Glutamatergic neuron (in vitro differentiated cells): ENCODE measurements around the gene MAP2K7. TPM values are rescaled to one million over a fixed set of nuclear protein-coding genes. Genes with fewer than 3 reads are reported as not detected.
A peak's percentile ranks its signal among the peaks of the same experiment; 100 is the strongest.
"Not testable (repeated sequence)": the region's sequence is repeated elsewhere in the genome, so short reads cannot be mapped to it uniquely, and the experiment has no call there.

ENCODE experiments used
- DNase-seq: peaks from one replicate; pipeline ENCODE4 v3.0.0; 2022
- H3K27ac Mint-ChIP-seq: one replicate; pipeline ENCODE4 v1.8.0; 2020; ENCODE audit warnings: mild to moderate bottlenecking, mixed read lengths, inconsistent platforms; ENCODE audit not compliant: unreplicated experiment
- H3K27me3 Mint-ChIP-seq: one replicate; pipeline ENCODE4 v1.8.0; 2020; ENCODE audit warnings: mild to moderate bottlenecking, moderate library complexity, mixed read lengths, inconsistent platforms; ENCODE audit not compliant: unreplicated experiment
- H3K36me3 Mint-ChIP-seq: one replicate; pipeline ENCODE4 v1.8.0; 2020; ENCODE audit warnings: mild to moderate bottlenecking, mixed read lengths, inconsistent platforms; ENCODE audit not compliant: unreplicated experiment
- H3K4me1 Mint-ChIP-seq: one replicate; pipeline ENCODE4 v1.8.0; 2020; ENCODE audit warnings: mild to moderate bottlenecking, low read depth, mixed read lengths, inconsistent platforms; ENCODE audit not compliant: unreplicated experiment
- H3K4me3 Mint-ChIP-seq: one replicate; pipeline ENCODE4 v1.8.0; 2020; ENCODE audit warnings: mild to moderate bottlenecking, mixed read lengths, inconsistent platforms; ENCODE audit not compliant: unreplicated experiment
- H3K9me3 Mint-ChIP-seq: one replicate; pipeline ENCODE4 v1.8.0; 2020; ENCODE audit warnings: mild to moderate bottlenecking, moderate library complexity, mixed read lengths, inconsistent platforms; ENCODE audit not compliant: unreplicated experiment
- CTCF ChIP-seq: fragments of 200-600 bp; sonication (generic); IDR thresholded peaks from one replicate; pipeline ENCODE4 v1.5.0; 2021; ENCODE audit not compliant: partially characterized antibody, unreplicated experiment
- total RNA-seq: library from RNA; stranded (reverse); fragmentation: NEBNext Ultra II Directional; extraction: Animal tissue kit (Norgen Biotek cat#: 25700); gene quantifications from one replicate; pipeline ENCODE4 v1.2.1, GENCODE V29; 2021; ENCODE audit not compliant: unreplicated experiment

Gene MAP2K7
- total RNA-seq, 1 donor from 2014 or later, result 44.2 TPM

- Mint-ChIP-seq H3K36me3 (no peaks in the 10 kb centered on the region), H3K4me1 (peaks cover 2% of the 10 kb centered on the region), H3K4me3 (no peak overlapping the region), H3K27me3 (peaks cover 18% of the 10 kb centered on the region), H3K27ac (no peak overlapping the region), H3K9me3 (peaks cover 4% of the 10 kb centered on the region)
- no peak for TF ChIP-seq CTCF
- peak; percentile 68 for DNase-seq
These were observed 12.7 kb downstream of the MAP2K7 start for GRCh38 chr19:7916103-7916954.

GRCh38 chr19:7916955-7917266 is 13.2 kb downstream of the MAP2K7 start:
- H3K27me3 Mint-ChIP-seq, result peaks cover 19% of the 10 kb centered on the region
- H3K4me3 Mint-ChIP-seq, result peak overlapping the region; percentile 89
- H3K27ac Mint-ChIP-seq, result no peak overlapping the region
- TF ChIP-seq CTCF, result no peak
- DNase-seq, result no peak
- no peaks in the 10 kb centered on the region for H3K36me3 Mint-ChIP-seq
- H3K9me3 Mint-ChIP-seq, result peaks cover 4% of the 10 kb centered on the region
- H3K4me1 Mint-ChIP-seq, result peaks cover 2% of the 10 kb centered on the region

- Mint-ChIP-seq H3K4me1 (peaks cover 2% of the 10 kb centered on the region), H3K4me3 (peak overlapping the region; percentile 89), H3K27ac (no peak overlapping the region), H3K9me3 (peaks cover 4% of the 10 kb centered on the region), H3K27me3 (peaks cover 21% of the 10 kb centered on the region), H3K36me3 (no peaks in the 10 kb centered on the region)
- TF ChIP-seq CTCF, result peak; percentile 32
- peak; percentile 80 for DNase-seq
These were observed 13.8 kb downstream of the MAP2K7 start for GRCh38 chr19:7917267-7918061.

GRCh38 chr19:7918062-7918614 is 14.5 kb downstream of the MAP2K7 start:
- not testable (repeated sequence) for H3K27ac Mint-ChIP-seq, H3K4me1 Mint-ChIP-seq, H3K36me3 Mint-ChIP-seq, DNase-seq, H3K9me3 Mint-ChIP-seq
- H3K4me3 Mint-ChIP-seq, result peak overlapping the region; percentile 55
- peaks cover 23% of the 10 kb centered on the region for H3K27me3 Mint-ChIP-seq

GRCh38 chr19:7918615-7919421 is 15.1 kb downstream of the MAP2K7 start:
- Mint-ChIP-seq H3K36me3 (no peaks in the 10 kb centered on the region), H3K27me3 (peaks cover 24% of the 10 kb centered on the region), H3K9me3 (peaks cover 7% of the 10 kb centered on the region), H3K27ac (no peak overlapping the region), H3K4me1 (peaks cover 2% of the 10 kb centered on the region), H3K4me3 (peak overlapping the region; percentile 55)
- peak; percentile 14 for DNase-seq
- TF ChIP-seq CTCF, result no peak
